Fibroblast of pulmonary artery (primary cell): ENCODE results near the gene GRIK1.

Experiments
- DNase-seq: peaks from one replicate; pipeline ENCODE4 v3.0.0-alpha.2; 2010; ENCODE audit warnings: low read depth
- H3K4me3 ChIP-seq: replicated peaks from 2 replicates; pipeline ENCODE4 v1.5.1; 2011; ENCODE audit warnings: low read depth, mild to moderate bottlenecking, control low read depth, low read length, moderate library complexity
- CTCF ChIP-seq: IDR thresholded peaks from 2 replicates; pipeline ENCODE4 v1.5.1; 2011; ENCODE audit warnings: mild to moderate bottlenecking, control low read depth, low read length, inconsistent platforms; ENCODE audit errors: missing control alignments

GRIK1 gene

GRCh38 chr21:29867796-29868195 lies 72.0 kb downstream of the GRIK1 start:
- H3K4me3 ChIP-seq, result no peak overlapping the region
- DNase-seq, result no peak
- no peak for TF ChIP-seq CTCF

DNA sequence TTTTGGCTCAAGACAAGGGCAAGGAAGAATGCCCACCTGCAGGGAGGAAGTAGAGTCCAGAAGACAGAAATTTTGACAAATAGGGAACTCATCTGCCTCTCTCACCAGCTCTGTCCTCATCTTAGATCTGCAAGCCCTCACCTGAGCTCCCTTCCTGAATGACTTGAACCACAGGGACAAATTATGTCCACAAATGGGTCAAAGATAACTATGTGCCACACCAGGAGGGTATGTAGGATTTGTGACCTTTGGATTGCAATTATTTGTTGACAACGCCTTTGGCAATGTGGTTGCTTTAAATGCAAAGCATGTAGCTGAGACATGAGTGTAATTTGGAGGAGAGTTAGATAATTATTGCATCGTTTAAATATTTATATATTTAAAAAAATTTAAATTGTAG lies 79.5 kb downstream of the GRIK1 start:
- TF ChIP-seq CTCF, result no peak
- H3K4me3 ChIP-seq, result no peak overlapping the region
- no peak for DNase-seq

DNA sequence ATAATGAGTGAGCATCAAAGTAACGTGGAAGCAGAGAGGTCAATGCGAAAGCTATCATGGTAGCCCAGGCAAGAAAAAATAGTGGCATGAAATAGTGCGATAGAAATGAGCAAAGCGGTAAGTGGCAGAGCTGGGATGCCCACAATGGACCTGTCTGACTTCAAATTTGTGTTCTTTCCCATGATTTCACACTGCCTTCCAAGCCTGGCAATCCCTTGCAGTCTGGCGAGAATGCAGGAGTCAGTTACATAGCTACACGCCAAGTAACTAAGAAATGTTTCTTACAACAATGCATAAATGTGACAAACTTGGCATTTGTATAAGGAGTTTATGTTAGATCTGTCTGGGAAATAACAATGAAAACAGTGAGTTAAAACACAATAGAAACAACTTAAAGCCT lies 82.6 kb downstream of the GRIK1 start:
- H3K4me3 ChIP-seq, result no peak overlapping the region
- no peak for TF ChIP-seq CTCF
- DNase-seq, result no peak

- no peak for DNase-seq
- H3K4me3 ChIP-seq, result no peak overlapping the region
- no peak for TF ChIP-seq CTCF
Measured at GRCh38 chr21:29854795-29855194, 85.0 kb downstream of the GRIK1 start.

GRCh38 chr21:29851611-29852010 lies 88.2 kb downstream of the GRIK1 start:
- DNase-seq, result no peak
- no peak overlapping the region for H3K4me3 ChIP-seq
- TF ChIP-seq CTCF, result no peak

GRCh38 chr21:29849735-29850176 lies 90.0 kb downstream of the GRIK1 start:
- H3K4me3 ChIP-seq, result no peak overlapping the region
- TF ChIP-seq CTCF, result peak; percentile 89

GRCh38 chr21:29843804-29844203 lies 96.0 kb downstream of the GRIK1 start:
- no peak overlapping the region for H3K4me3 ChIP-seq
- no peak for TF ChIP-seq CTCF
- no peak for DNase-seq

More at GRCh38 chr21:29849735-29850176, 90.0 kb downstream of the GRIK1 start:
- peak; percentile 73 for DNase-seq
